AG04450 (cell line): Measurements from ENCODE around the gene EIPR1. TPM values are rescaled to one million over a fixed set of nuclear protein-coding genes. Genes with fewer than 3 reads are reported as not detected.

Source experiments
- CTCF ChIA-PET: fragments of 300-600, 350-600 bp; formaldehyde crosslinking; extraction: SDS; loops from one replicate; lab custom pipeline; 2022; ENCODE audit warnings: antibody characterized with exemption, inconsistent platforms; lab: Charles Lee
- POLR2A ChIA-PET: fragments of 350-600 bp; formaldehyde crosslinking; extraction: SDS; loops from one replicate; lab custom pipeline; 2021; ENCODE audit warnings: antibody characterized with exemption, inconsistent platforms; lab: Yijun Ruan, JAX
- DNase-seq: peaks from one replicate; pipeline ENCODE4 v3.0.0-alpha.2; 2011; ENCODE audit warnings: low read depth, low spot score
- H3K27ac ChIP-seq: one replicate; pipeline ENCODE4 v1.5.1; 2012; ENCODE audit warnings: low read depth, low read length, control low read depth
- H3K27me3 ChIP-seq: one replicate; pipeline ENCODE4 v1.6.0; 2012; ENCODE audit warnings: low read length; ENCODE audit not compliant: control insufficient read depth, insufficient read depth
- H3K4me3 ChIP-seq: 2 replicates; pipeline ENCODE4 v1.5.1; 2011; ENCODE audit warnings: mild to moderate bottlenecking, low read depth, low read length, control low read depth
- H3K9me3 ChIP-seq: 2 replicates; pipeline ENCODE4 v1.5.1; 2012; ENCODE audit warnings: low read length; ENCODE audit not compliant: control insufficient read depth, insufficient read depth
- polyA plus RNA-seq: library from polyadenylated mRNA; depleted of rRNA; stranded (reverse); fragments of >200 nt; gene quantifications from 2 replicates; pipeline ENCODE4 v1.2.3, GENCODE V29; 2011
- TF ChIP-seq, protein P1 (sequence below): IDR thresholded peaks from 2 replicates; pipeline ENCODE4 v1.5.1; 2011; ENCODE audit warnings: low read depth, low read length, control low read depth, inconsistent platforms

Gene EIPR1
- polyA plus RNA-seq, 1 experiment: 33.2 TPM

DNA sequence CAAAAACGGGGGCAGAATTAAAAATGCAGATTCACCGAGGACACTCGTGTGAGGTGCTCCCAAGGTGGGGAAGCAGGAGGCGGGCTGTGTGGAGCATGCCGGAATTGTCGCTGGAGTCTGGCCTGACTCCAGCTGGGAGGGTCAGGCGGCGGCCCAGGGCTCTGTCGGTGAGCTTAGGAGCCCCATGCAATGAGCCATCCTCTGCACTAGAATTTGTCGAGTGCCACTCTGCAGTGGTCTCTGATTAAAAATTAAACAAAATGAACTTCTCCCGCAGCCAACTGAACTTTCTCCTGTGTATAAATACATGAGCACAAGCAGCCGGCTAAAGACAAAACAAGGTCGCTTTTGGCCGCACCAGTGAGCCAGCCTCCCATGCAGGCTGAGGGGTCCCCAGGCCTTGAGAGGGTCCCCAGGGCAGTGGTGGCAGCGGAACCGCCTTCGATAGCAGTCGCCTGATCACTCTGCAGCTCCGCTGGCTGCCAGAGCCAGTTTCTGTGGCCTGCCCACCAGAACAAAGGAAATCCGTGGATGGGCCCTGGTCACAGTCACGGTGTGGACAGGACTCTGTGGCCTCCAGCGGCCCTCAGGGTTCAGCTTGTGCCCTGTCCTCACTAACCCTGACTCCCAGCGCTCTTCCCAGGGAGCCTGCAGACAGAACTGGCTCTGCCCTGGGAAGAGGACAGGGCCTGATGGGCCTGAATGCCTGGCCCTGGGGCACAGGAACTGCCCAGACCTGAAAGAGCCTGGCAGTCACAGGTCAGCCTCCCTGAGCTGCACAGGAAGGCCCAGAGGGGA, 201.3 kb downstream of the EIPR1 start:
- Histone ChIP-seq H3K27me3 (no peaks in the 10 kb centered on the region), H3K4me3 (no peak overlapping the region), H3K27ac (no peak overlapping the region), H3K9me3 (peaks cover 12% of the 10 kb centered on the region)
- POLR2A ChIA-PET: no interaction called here
- CTCF ChIA-PET: no interaction called here
- no peak for DNase-seq
- TF ChIP-seq, protein P1, sequence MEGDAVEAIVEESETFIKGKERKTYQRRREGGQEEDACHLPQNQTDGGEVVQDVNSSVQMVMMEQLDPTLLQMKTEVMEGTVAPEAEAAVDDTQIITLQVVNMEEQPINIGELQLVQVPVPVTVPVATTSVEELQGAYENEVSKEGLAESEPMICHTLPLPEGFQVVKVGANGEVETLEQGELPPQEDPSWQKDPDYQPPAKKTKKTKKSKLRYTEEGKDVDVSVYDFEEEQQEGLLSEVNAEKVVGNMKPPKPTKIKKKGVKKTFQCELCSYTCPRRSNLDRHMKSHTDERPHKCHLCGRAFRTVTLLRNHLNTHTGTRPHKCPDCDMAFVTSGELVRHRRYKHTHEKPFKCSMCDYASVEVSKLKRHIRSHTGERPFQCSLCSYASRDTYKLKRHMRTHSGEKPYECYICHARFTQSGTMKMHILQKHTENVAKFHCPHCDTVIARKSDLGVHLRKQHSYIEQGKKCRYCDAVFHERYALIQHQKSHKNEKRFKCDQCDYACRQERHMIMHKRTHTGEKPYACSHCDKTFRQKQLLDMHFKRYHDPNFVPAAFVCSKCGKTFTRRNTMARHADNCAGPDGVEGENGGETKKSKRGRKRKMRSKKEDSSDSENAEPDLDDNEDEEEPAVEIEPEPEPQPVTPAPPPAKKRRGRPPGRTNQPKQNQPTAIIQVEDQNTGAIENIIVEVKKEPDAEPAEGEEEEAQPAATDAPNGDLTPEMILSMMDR: no peak

DNA sequence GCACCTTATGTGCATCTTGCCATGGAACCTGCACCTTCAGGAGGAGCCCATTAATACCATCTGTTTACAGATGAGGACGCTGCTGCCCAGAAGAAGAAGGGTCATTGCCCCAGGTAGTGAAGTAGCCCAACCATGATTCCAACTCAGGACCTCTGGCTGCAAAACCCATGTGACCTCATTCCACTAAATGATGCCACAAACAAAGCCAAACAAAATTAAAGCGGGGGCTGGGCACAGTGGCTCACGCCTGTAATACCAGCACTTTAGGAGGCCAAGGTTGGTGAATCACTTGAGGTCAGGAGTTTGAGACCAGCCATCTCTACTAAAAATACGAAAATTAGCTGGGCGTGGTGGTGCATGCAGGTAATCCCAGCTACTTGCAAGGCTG, 202.1 kb downstream of the EIPR1 start:
- no peak overlapping the region for H3K4me3 ChIP-seq
- no peaks in the 10 kb centered on the region for H3K27me3 ChIP-seq
- ChIA-PET POLR2A (no interaction called here), CTCF (no interaction called here)
- TF ChIP-seq, protein P1: no peak
- H3K9me3 ChIP-seq: peaks cover 4% of the 10 kb centered on the region; the same call in 1 of the 2 replicates
- H3K27ac ChIP-seq: no peak overlapping the region
- no peak for DNase-seq

DNA sequence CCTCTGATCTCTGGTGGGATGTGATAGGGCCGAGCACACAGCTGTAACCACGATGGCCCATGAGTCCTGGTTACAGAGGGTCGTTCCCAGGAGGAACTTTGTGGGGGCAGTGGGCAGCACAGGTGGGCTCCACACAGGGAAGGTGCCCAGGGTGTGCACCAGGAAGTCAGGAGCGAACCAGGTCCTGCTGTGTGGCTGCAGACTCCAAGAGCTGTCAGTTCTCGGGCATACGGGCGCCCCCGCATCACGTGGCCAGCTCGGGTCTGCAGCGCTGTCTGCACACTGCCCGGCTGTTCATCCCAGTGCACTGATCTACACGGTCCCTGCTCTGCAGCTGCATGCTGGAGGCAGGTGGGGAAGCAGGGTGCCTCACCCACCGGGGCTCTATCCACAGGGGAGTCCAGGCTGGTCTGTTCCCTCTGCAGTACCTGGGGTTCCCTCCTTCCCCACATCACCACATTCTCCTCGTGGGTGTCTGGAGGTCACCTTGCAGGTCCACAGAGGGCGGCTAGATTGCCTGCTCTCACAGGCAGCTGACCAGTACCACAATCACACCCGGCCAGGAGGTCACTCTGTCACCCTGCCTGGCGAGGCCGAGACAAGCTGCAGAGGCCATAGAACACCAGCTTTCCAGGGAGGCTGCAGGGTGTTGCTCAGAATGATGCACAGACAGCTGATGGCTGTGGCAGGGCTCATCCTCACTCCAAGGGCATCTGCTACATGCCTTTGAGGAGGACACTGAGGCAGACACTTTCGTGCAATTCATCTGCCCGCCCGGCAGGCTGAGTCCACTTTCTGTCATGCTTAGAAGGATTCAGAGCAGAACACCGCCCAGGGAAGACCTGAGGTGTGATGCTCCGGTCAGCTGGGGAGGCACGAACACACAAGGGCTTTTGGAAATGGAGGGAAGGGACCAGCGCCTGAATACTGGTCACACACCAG, 202.7 kb downstream of the EIPR1 start:
- no peak for DNase-seq
- ChIA-PET CTCF (no interaction called here), POLR2A (no interaction called here)
- no peaks in the 10 kb centered on the region for H3K27me3 ChIP-seq
- TF ChIP-seq, protein P1: no peak
- H3K4me3 ChIP-seq: no peak overlapping the region
- H3K27ac ChIP-seq: no peak overlapping the region
- H3K9me3 ChIP-seq: no peaks in the 10 kb centered on the region

DNA sequence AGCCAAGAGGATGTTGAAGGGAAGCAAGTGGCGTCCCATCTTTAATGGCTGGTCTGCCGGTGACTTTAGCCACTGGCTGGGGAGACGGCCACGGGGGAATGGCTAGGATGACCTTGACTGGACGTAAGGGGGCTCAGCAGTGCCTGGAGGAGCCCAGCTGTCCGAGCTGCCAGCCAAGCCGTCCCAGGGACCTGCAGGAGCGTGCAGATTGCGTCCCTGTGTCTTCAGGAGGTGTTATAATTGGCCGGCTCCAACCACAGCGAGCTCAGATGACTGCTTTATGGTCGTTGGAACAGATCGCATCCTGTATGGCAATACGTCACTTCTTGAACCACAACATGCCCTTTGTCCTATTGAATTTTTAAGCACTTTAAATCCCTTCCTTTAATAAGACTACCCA, 204.6 kb downstream of the EIPR1 start:
- H3K9me3 ChIP-seq: no peaks in the 10 kb centered on the region
- H3K4me3 ChIP-seq: no peak overlapping the region
- ChIA-PET CTCF (no interaction called here), POLR2A (no interaction called here)
- no peak overlapping the region for H3K27ac ChIP-seq
- no peak for DNase-seq
- TF ChIP-seq, protein P1: no peak
- no peaks in the 10 kb centered on the region for H3K27me3 ChIP-seq
